Heart right ventricle (tissue), 16 donors: ENCODE results near the gene DNHD1. TPM values are rescaled to one million over a fixed set of nuclear protein-coding genes. Genes with fewer than 3 reads are reported as not detected.

Experiments
- ATAC-seq, 8 donors: fragments of 200-7000 bp; cut with Tn5 transposase; one replicate each; pipeline ENCODE4 v1.9.1; 2020; ENCODE audit warnings: mild to moderate bottlenecking in 8 of 8, moderate library complexity in 8 of 8, moderate number of reproducible peaks in 1 of 8
- DNase-seq, 2 donors: peaks; one replicate each; pipeline ENCODE4 v3.0.0-alpha.2; 2020
- H3K27ac ChIP-seq, 10 donors: fragments of 200-600 bp; sonication (generic) in 2 of 10; one replicate each; pipeline versions ENCODE4 v1.5.0 to v1.8.0; 2020 to 2022; ENCODE audit warnings: mild to moderate bottlenecking in 3 of 10
- H3K27me3 ChIP-seq, 7 donors: fragments of 200-600 bp; one replicate each; pipeline ENCODE4 v1.8.0; 2021 to 2022; ENCODE audit warnings: mild to moderate bottlenecking in 2 of 7
- H3K36me3 ChIP-seq, 9 donors: fragments of 200-600 bp; sonication (generic) in 1 of 9; one replicate each; pipeline versions ENCODE4 v1.5.0 to v1.8.0; 2020 to 2022; ENCODE audit warnings: mild to moderate bottlenecking in 2 of 9
- H3K4me1 ChIP-seq, 9 donors: fragments of 200-600 bp; sonication (generic) in 1 of 9; one replicate each; pipeline versions ENCODE4 v1.5.0 to v1.8.0; 2020 to 2022; ENCODE audit warnings: mild to moderate bottlenecking in 4 of 9
- H3K4me3 ChIP-seq, 10 donors: fragments of 200-600 bp; sonication (generic) in 2 of 10; one replicate each; pipeline versions ENCODE4 v1.5.0 to v1.8.0; 2020 to 2022; ENCODE audit warnings: mild to moderate bottlenecking in 7 of 10, moderate library complexity in 2 of 10
- H3K9me3 ChIP-seq, 11 donors: fragments of 200-600 bp in 10 of 11; sonication (generic) in 2 of 11; one replicate each; pipeline versions ENCODE4 v1.5.0 to v1.8.0; 2013 to 2022; ENCODE audit warnings: mild to moderate bottlenecking in 2 of 11, control low read depth in 1 of 11, moderate library complexity in 1 of 11
- WGBS, 2 donors: extraction: QIAGEN DNeasy Blood & Tissue Kit; methylation state at CpG; one replicate each; pipeline ENCODE4 v1.1.7; 2013; ENCODE audit warnings: inconsistent platforms in 1 of 2; 5-methylcytosine and 5-hydroxymethylcytosine counted together
- intact Hi-C, 10 donors: fragments of 100-400 bp; cut with DNase I; formaldehyde crosslinking; loops; one replicate each; pipeline versions ENCODE4 v1.11.1 to v1.14.2; 2022
- polyA plus RNA-seq, 2 donors: library from polyadenylated mRNA; stranded (reverse); fragments of 200-250 nt; gene quantifications; one replicate each; pipeline ENCODE4 v1.2.3, GENCODE V29; 2013
- total RNA-seq, 10 donors: library from RNA; stranded (reverse); fragmentation: NEBNext Ultra II Directional in 3 of 10; extraction: Animal tissue kit (Norgen Biotek cat#: 25700) in 3 of 10; gene quantifications; one replicate each; pipeline versions ENCODE4 v1.2.1 to v1.2.4, GENCODE V29; 2021 to 2023
- TF ChIP-seq, protein P1 (sequence below), 9 donors: fragments of 200-600 bp; sonication (generic) in 2 of 9; IDR thresholded peaks; one replicate each; pipeline versions ENCODE4 v1.5.0 to v1.8.0; 2021 to 2022; ENCODE audit warnings: antibody characterized with exemption in 9 of 9, mild to moderate bottlenecking in 5 of 9, moderate library complexity in 1 of 9
- donor health status: Arrhythmogenic right ventricular cardiomyopathy.
- donor health status: ischemic (EF 13 %, LVEDD 7.1; RV severe dilation, severe dysfunction).
- donor health status: healthy with polysubstance abuse.
- donor health status: DM: no; HTN: yes; CAD: no.
- donor health status: DM: no; HTN: no; CAD: no.
- donor health status: ischemic (EF 25% LVEDD 6.9; RV normal size, moderate dysfunction).
- donor health status: ischemic (EF 25% LVEDD 5.7; RV mildly dilated, moderate dysfunction).
- donor health status: healthy.
- donor health status: DM: yes; HTN: yes; CAD: no.
- donor health status: Ischemic cardiomyopathy.
- donor health status: ischemic (EF 35%, LVEDD 5.7; RV mildly dilated, moderate dysfunction).
- donor health status: nonischemic (EF 11% LVEDD 7.7; RV severe dilation, severe dysfunction).
- donor health status: DM: yes; HTN: yes; CAD: no.
- donor health status: PGD.
- donor health status: ischemic (EF 29% LVEDD 5.4; RV normal size, mild dysfunction).
- donor health status: nonischemic (EF 23%, LVEDD 6.1; RV moderate dilation, normal function).

The DNHD1 gene
- total and polyA plus RNA-seq, 12 donors, result 1.7 to 13.8 (median 6.5) TPM

DNA sequence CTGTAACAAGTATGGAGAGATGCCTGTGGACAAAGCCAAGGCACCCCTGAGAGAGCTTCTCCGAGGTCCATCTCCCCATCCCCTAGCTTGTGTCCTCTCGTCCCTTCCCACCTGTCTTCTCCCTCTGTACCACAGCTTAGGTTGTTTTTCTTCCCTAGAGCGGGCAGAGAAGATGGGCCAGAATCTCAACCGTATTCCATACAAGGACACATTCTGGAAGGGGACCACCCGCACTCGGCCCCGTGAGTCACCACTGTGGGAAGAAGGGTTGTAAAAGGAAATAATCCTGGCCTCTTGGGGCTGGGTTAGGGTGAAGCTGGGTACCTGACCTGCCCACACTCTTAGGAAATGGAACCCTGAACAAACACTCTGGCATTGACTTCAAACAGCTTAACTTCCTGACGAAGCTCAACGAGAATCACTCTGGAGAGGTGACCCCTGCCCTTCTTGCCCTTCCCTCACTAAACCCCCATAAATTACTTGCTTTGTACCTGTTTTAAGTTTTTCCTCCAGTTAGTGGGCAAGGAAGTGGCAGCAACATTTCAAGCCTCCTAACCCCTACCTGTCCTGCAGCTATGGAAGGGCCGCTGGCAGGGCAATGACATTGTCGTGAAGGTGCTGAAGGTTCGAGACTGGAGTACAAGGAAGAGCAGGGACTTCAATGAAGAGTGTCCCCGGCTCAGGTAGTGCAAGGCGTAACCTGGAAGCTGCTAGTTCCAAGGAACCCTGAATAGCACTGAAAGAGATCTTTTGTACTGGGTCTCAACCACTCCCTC is 111.8 kb downstream of the DNHD1 start:
- Histone ChIP-seq H3K4me1 (peaks cover 11 to 84% (median 64%) of the 10 kb centered on the region in 9 donors), H3K4me3 (no peak overlapping the region), H3K36me3 (peaks cover 3 to 50% (median 35%) of the 10 kb centered on the region in 9 donors), H3K27me3 (no peaks in the 10 kb centered on the region), H3K9me3 (no peaks in the 10 kb centered on the region), H3K27ac (peak overlapping the region in 8 of 10 donors; percentile 4 to 99 (median 97))
- TF ChIP-seq, protein P1, sequence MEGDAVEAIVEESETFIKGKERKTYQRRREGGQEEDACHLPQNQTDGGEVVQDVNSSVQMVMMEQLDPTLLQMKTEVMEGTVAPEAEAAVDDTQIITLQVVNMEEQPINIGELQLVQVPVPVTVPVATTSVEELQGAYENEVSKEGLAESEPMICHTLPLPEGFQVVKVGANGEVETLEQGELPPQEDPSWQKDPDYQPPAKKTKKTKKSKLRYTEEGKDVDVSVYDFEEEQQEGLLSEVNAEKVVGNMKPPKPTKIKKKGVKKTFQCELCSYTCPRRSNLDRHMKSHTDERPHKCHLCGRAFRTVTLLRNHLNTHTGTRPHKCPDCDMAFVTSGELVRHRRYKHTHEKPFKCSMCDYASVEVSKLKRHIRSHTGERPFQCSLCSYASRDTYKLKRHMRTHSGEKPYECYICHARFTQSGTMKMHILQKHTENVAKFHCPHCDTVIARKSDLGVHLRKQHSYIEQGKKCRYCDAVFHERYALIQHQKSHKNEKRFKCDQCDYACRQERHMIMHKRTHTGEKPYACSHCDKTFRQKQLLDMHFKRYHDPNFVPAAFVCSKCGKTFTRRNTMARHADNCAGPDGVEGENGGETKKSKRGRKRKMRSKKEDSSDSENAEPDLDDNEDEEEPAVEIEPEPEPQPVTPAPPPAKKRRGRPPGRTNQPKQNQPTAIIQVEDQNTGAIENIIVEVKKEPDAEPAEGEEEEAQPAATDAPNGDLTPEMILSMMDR (IDR thresholded peaks at IDR 0.05), result no peak
- ATAC-seq (no peak), DNase-seq (peak in 1 of 2 donors; percentile 3)
- 87 to 88% methylated on average over 14 of the region's 14 CpGs for WGBS, 2 donors
- intact Hi-C loops, result loop anchor here in 2 of 10 donors (5.0 to 10.0 kb wide), 2 partner anchors 74 to 127 kb away; partner anchors contain the start of genes ARFIP2 (in 1 of the 2) and TIMM10B (in 1 of the 2)

DNA sequence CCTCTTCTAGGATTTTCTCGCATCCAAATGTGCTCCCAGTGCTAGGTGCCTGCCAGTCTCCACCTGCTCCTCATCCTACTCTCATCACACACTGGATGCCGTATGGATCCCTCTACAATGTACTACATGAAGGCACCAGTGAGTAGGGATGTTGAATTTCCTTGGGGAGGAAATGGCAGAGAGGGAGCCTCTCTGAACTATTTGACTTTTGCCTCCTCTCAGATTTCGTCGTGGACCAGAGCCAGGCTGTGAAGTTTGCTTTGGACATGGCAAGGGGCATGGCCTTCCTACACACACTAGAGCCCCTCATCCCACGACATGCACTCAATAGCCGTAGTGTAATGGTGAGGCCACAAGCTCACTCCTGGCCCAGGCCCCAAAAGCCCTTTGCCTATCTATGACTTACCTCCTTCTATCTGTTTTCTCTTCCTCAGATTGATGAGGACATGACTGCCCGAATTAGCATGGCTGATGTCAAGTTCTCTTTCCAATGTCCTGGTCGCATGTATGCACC is 112.5 kb downstream of the DNHD1 start:
- H3K4me3 ChIP-seq, result no peak overlapping the region
- ATAC-seq (no peak), DNase-seq (no peak)
- peak overlapping the region in 5 of 10 donors; percentile 15 to 99 (median 94) for H3K27ac ChIP-seq
- H3K9me3 ChIP-seq, result no peaks in the 10 kb centered on the region
- H3K27me3 ChIP-seq, result no peaks in the 10 kb centered on the region
- 71 to 79% methylated on average over 8 of the region's 8 CpGs for WGBS, 2 donors
- H3K36me3 ChIP-seq, result peaks cover 3 to 57% (median 35%) of the 10 kb centered on the region in 9 donors
- H3K4me1 ChIP-seq, result peaks cover 11 to 84% (median 64%) of the 10 kb centered on the region in 9 donors
- TF ChIP-seq, protein P1 (IDR thresholded peaks at IDR 0.05), result no peak
- intact Hi-C loops, result loop anchor here in 4 of 10 donors (5.0 to 10.0 kb wide), 5 partner anchors 43 to 127 kb away; partner anchors contain the start of genes ARFIP2 (in 1 of the 4) and TIMM10B (in 1 of the 4)

DNA sequence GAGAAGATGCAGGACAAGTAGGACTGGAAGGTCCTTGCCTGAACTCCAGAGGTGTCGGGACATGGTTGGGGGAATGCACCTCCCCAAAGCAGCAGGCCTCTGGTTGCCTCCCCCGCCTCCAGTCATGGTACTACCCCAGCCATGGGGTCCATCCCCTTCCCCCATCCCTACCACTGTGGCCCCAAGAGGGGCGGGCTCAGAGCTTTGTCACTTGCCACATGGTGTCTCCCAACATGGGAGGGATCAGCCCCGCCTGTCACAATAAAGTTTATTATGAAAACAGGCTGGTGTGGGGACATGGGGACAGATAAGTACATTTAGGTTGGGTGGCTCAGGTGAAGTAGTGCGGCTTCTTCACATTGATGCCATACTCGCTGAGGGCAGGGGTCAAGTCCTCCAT is 113.5 kb downstream of the DNHD1 start:
- no peaks in the 10 kb centered on the region for H3K27me3 ChIP-seq
- DNase-seq (no peak), ATAC-seq (no peak)
- 88 to 89% methylated on average over 6 of the region's 6 CpGs for WGBS, 2 donors
- H3K9me3 ChIP-seq, result no peaks in the 10 kb centered on the region
- H3K4me1 ChIP-seq, result peaks cover 11 to 74% (median 55%) of the 10 kb centered on the region in 9 donors
- TF ChIP-seq, protein P1 (IDR thresholded peaks at IDR 0.05), result no peak
- H3K4me3 ChIP-seq, result peak overlapping the region in 3 of 10 donors; percentile 71 to 82 (median 79)
- H3K36me3 ChIP-seq, result peaks cover 3 to 67% (median 39%) of the 10 kb centered on the region in 9 donors
- intact Hi-C loops, result loop anchor here in 3 of 10 donors (5.0 to 10.0 kb wide), 3 partner anchors 42 to 64 kb away; no protein-coding TSS in a partner anchor
- H3K27ac ChIP-seq, result peak overlapping the region in 6 of 10 donors; percentile 94 to 100 (median 98)
